Parathyroid adenoma (tissue), 2 donors: ENCODE measurements around the gene PRAF2.

ENCODE experiments used
- H2AFZ ChIP-seq: fragments of 300-600 bp; sonication (generic); one replicate; pipeline ENCODE4 v1.7.0; 2017; ENCODE audit warnings: antibody characterized with exemption, mild to moderate bottlenecking
- H3K27ac ChIP-seq: fragments of 300-600 bp; sonication (generic); one replicate; pipeline ENCODE4 v1.7.0; 2017
- H3K27me3 ChIP-seq: fragments of 300-600 bp; sonication (generic); one replicate; pipeline ENCODE4 v1.7.0; 2017; ENCODE audit warnings: low read length; ENCODE audit not compliant: control insufficient read depth, insufficient read depth
- H3K36me3 ChIP-seq: fragments of 300-600 bp; sonication (generic); one replicate; pipeline ENCODE4 v1.7.0; 2017; ENCODE audit warnings: low read length; ENCODE audit not compliant: control insufficient read depth, insufficient read depth
- H3K4me1 ChIP-seq: fragments of 300-600 bp; sonication (generic); one replicate; pipeline ENCODE4 v1.7.0; 2017; ENCODE audit warnings: control low read depth
- H3K4me2 ChIP-seq: fragments of 300-600 bp; sonication (generic); one replicate; pipeline ENCODE4 v1.7.0; 2017; ENCODE audit warnings: low read length
- H3K4me3 ChIP-seq: fragments of 300-600 bp; sonication (generic); one replicate; pipeline ENCODE4 v1.7.0; 2017; ENCODE audit warnings: low read depth, low read length
- H3K79me2 ChIP-seq: fragments of 300-600 bp; sonication (generic); one replicate; pipeline ENCODE4 v1.7.0; 2017; ENCODE audit warnings: control low read depth
- H3K9ac ChIP-seq: fragments of 300-600 bp; sonication (generic); one replicate; pipeline ENCODE4 v1.7.0; 2017; ENCODE audit warnings: mild to moderate bottlenecking
- H3K9me3 ChIP-seq: fragments of 300-600 bp; sonication (generic); one replicate; pipeline ENCODE4 v1.7.0; 2017; ENCODE audit warnings: low read length; ENCODE audit not compliant: control insufficient read depth
- TF ChIP-seq, protein P1 (sequence below): fragments of 300-600 bp; sonication (generic); IDR thresholded peaks from one replicate; pipeline ENCODE4 v1.7.0; 2017; ENCODE audit warnings: antibody characterized with exemption, mild to moderate bottlenecking
- donor health status: primary hyperparathyroidism.

PRAF2 gene

GRCh38 chrX:49071877-49072711, 1.7 kb downstream of the PRAF2 start:
- Histone ChIP-seq H3K79me2 (no peaks in the 10 kb centered on the region), H2AFZ (peak overlapping the region; percentile 22), H3K27me3 (no peaks in the 10 kb centered on the region), H3K27ac (peak overlapping the region; percentile 56), H3K9me3 (no peaks in the 10 kb centered on the region), H3K36me3 (no peaks in the 10 kb centered on the region), H3K9ac (no peak overlapping the region), H3K4me3 (no peak overlapping the region), H3K4me1 (peaks cover 2% of the 10 kb centered on the region), H3K4me2 (no peak overlapping the region)
- TF ChIP-seq, protein P1, sequence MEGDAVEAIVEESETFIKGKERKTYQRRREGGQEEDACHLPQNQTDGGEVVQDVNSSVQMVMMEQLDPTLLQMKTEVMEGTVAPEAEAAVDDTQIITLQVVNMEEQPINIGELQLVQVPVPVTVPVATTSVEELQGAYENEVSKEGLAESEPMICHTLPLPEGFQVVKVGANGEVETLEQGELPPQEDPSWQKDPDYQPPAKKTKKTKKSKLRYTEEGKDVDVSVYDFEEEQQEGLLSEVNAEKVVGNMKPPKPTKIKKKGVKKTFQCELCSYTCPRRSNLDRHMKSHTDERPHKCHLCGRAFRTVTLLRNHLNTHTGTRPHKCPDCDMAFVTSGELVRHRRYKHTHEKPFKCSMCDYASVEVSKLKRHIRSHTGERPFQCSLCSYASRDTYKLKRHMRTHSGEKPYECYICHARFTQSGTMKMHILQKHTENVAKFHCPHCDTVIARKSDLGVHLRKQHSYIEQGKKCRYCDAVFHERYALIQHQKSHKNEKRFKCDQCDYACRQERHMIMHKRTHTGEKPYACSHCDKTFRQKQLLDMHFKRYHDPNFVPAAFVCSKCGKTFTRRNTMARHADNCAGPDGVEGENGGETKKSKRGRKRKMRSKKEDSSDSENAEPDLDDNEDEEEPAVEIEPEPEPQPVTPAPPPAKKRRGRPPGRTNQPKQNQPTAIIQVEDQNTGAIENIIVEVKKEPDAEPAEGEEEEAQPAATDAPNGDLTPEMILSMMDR, result no peak

- TF ChIP-seq, protein P1, result no peak
- H3K27ac ChIP-seq, result no peak overlapping the region
- no peaks in the 10 kb centered on the region for H3K27me3 ChIP-seq
- peaks cover 2% of the 10 kb centered on the region for H3K4me1 ChIP-seq
- no peak overlapping the region for H3K4me2 ChIP-seq
- H3K4me3 ChIP-seq, result no peak overlapping the region
- no peak overlapping the region for H3K9ac ChIP-seq
- H3K9me3 ChIP-seq, result no peaks in the 10 kb centered on the region
- no peak overlapping the region for H2AFZ ChIP-seq
- H3K79me2 ChIP-seq, result no peaks in the 10 kb centered on the region
- no peaks in the 10 kb centered on the region for H3K36me3 ChIP-seq
These were observed 2.8 kb downstream of the PRAF2 start for GRCh38 chrX:49070988-49071387.

DNA sequence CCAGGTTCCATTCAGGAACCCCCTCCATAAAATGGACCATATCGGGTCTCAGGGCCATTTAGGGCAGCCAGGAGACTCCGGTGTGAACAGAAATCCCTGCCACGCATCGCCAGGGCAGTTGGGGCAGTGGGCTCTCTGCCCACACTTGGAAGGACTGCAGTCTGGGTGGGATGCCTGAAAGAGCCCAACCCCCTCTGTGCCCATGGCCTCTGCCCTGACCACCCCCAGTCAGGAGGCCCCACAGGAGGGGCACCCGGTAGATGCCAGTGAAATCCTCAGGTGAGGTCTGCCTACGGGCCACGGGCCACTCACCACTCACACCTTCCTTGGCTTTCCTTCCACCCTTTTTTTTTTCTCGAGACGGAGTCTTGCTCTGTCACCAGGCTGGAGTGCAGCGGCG, 4.8 kb downstream of the PRAF2 start:
- no peaks in the 10 kb centered on the region for H3K9me3 ChIP-seq
- no peak overlapping the region for H3K4me2 ChIP-seq
- TF ChIP-seq, protein P1, result no peak
- no peak overlapping the region for H3K9ac ChIP-seq
- no peaks in the 10 kb centered on the region for H3K36me3 ChIP-seq
- H3K27ac ChIP-seq, result no peak overlapping the region
- no peaks in the 10 kb centered on the region for H3K27me3 ChIP-seq
- H2AFZ ChIP-seq, result no peak overlapping the region
- H3K79me2 ChIP-seq, result no peaks in the 10 kb centered on the region
- no peaks in the 10 kb centered on the region for H3K4me1 ChIP-seq
- no peak overlapping the region for H3K4me3 ChIP-seq

DNA sequence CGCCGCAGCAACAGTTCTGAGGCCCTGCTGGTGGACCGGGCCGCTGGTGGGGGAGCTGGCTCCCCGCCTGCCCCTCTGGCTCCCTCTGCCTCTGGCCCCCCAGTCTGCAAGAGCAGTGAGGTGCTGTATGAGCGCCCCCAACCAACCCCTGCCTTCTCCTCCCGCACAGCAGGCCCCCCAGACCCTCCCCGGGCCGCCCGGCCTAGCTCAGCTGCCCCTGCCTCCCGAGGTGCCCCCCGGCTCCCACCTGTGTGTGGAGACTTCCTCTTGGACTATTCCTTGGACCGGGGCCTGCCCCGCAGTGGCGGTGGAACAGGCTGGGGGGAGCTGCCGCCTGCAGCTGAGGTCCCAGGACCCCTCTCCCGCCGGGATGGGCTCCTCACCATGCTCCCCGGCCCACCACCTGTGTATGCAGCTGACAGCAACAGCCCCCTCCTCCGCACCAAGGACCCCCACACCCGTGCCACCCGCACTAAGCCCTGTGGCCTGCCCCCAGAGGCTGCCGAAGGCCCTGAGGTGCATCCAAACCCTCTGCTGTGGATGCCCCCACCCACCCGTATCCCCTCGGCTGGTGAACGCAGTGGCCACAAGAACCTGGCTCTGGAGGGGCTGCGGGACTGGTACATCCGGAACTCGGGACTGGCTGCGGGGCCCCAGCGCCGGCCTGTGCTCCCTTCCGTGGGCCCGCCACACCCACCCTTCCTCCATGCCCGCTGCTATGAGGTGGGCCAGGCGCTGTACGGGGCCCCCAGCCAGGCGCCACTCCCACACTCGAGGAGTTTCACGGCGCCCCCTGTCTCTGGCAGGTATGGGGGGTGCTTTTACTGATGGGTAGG, 6.3 kb downstream of the PRAF2 start:
- Histone ChIP-seq H3K36me3 (no peaks in the 10 kb centered on the region), H2AFZ (no peak overlapping the region), H3K27me3 (no peaks in the 10 kb centered on the region), H3K4me2 (no peak overlapping the region), H3K79me2 (no peaks in the 10 kb centered on the region), H3K4me1 (no peaks in the 10 kb centered on the region), H3K9ac (no peak overlapping the region), H3K4me3 (no peak overlapping the region), H3K27ac (no peak overlapping the region), H3K9me3 (no peaks in the 10 kb centered on the region)
- TF ChIP-seq, protein P1, result no peak
